Neuronal stem cell (in vitro differentiated cells): ENCODE results near the gene CEP85.
A peak's percentile ranks its signal among the peaks of the same experiment; 100 is the strongest.
"Not testable (repeated sequence)": the region's sequence is repeated elsewhere in the genome, so short reads cannot be mapped to it uniquely, and the experiment has no call there.

Experiments used
- DNase-seq: peaks from one replicate; pipeline ENCODE4 v3.0.0-alpha.2; 2013; ENCODE audit warnings: low spot score
- H2AFZ ChIP-seq: one replicate; pipeline ENCODE4 v1.6.1; 2013; ENCODE audit warnings: mild to moderate bottlenecking, low read length, inconsistent platforms
- H2AK5ac ChIP-seq: 2 replicates; pipeline ENCODE4 v1.6.1; 2013; ENCODE audit warnings: low read depth, mild to moderate bottlenecking, inconsistent platforms, low read length, moderate library complexity, mixed read lengths
- H2BK120ac ChIP-seq: 2 replicates; pipeline ENCODE4 v1.6.1; 2013; ENCODE audit warnings: low read depth, mild to moderate bottlenecking, inconsistent platforms, low read length, moderate library complexity, mixed read lengths
- H2BK12ac ChIP-seq: one replicate; pipeline ENCODE4 v1.6.1; 2013; ENCODE audit warnings: low read length, inconsistent platforms
- H2BK15ac ChIP-seq: 2 replicates; pipeline ENCODE4 v1.6.1; 2013; ENCODE audit warnings: mild to moderate bottlenecking, low read length, inconsistent platforms, mixed read lengths
- H2BK5ac ChIP-seq: one replicate; pipeline ENCODE4 v1.6.1; 2013; ENCODE audit warnings: inconsistent platforms, mild to moderate bottlenecking, low read length, moderate library complexity
- H3K14ac ChIP-seq: one replicate; pipeline ENCODE4 v1.6.1; 2013; ENCODE audit warnings: low read length, inconsistent platforms
- H3K18ac ChIP-seq: 2 replicates; pipeline ENCODE4 v1.6.1; 2013; ENCODE audit warnings: low read length, inconsistent platforms
- H3K23ac ChIP-seq: 2 replicates; pipeline ENCODE4 v1.6.1; 2013; ENCODE audit warnings: low read depth, mild to moderate bottlenecking, mixed read lengths, low read length, inconsistent platforms; ENCODE audit not compliant: poor library complexity
- H3K27ac ChIP-seq: replicated peaks from 3 replicates; pipeline ENCODE4 v1.5.1; 2013; ENCODE audit warnings: low read length, inconsistent platforms
- H3K27me3 ChIP-seq, 3 experiments: 2 replicates each; pipeline ENCODE4 v1.6.1; 2013; ENCODE audit warnings: low read length in 3 of 3, mild to moderate bottlenecking in 2 of 3, inconsistent platforms in 1 of 3, low read depth in 1 of 3, mixed read lengths in 1 of 3, moderate library complexity in 1 of 3; ENCODE audit not compliant: control insufficient read depth in 3 of 3, insufficient read depth in 3 of 3
- H3K36me3 ChIP-seq, 2 donors: replicated peaks in 1 of 2; 2 replicates each; pipeline ENCODE4 v1.6.1; 2013; ENCODE audit warnings: low read length in 2 of 2; ENCODE audit not compliant: control insufficient read depth in 2 of 2, insufficient read depth in 2 of 2
- H3K4ac ChIP-seq: 2 replicates; pipeline ENCODE4 v1.6.1; 2013; ENCODE audit warnings: inconsistent platforms, mild to moderate bottlenecking, low read length, moderate library complexity
- H3K4me1 ChIP-seq, 2 donors: 1 replicate in 1 of 2; 2 replicates in 1 of 2; pipeline ENCODE4 v1.6.1; 2013; ENCODE audit warnings: low read length in 2 of 2, low read depth in 1 of 2; ENCODE audit not compliant: control insufficient read depth in 2 of 2, insufficient read depth in 1 of 2
- H3K4me2 ChIP-seq: one replicate; pipeline ENCODE4 v1.6.1; 2013; ENCODE audit warnings: mild to moderate bottlenecking, low read length, inconsistent platforms; ENCODE audit not compliant: insufficient read depth, poor library complexity, severe bottlenecking
- H3K4me3 ChIP-seq, 2 donors: 2 replicates each; pipeline ENCODE4 v1.5.1; 2013; ENCODE audit warnings: low read length in 2 of 2, mild to moderate bottlenecking in 2 of 2, inconsistent platforms in 1 of 2, moderate library complexity in 1 of 2
- H3K79me1 ChIP-seq: one replicate; pipeline ENCODE4 v1.6.1; 2013; ENCODE audit warnings: low read depth, mild to moderate bottlenecking, inconsistent platforms, low read length, moderate library complexity
- H3K9ac ChIP-seq: one replicate; pipeline ENCODE4 v1.6.1; 2013; ENCODE audit warnings: mild to moderate bottlenecking, low read depth, low read length, inconsistent platforms; ENCODE audit not compliant: poor library complexity
- H3K9me3 ChIP-seq, 2 donors: replicated peaks in 1 of 2; 2 replicates each; pipeline versions ENCODE3 to v1.6.1; 2013; ENCODE audit warnings: low read length in 2 of 2, mild to moderate bottlenecking in 2 of 2, inconsistent platforms in 1 of 2, low read depth in 1 of 2, mixed read lengths in 1 of 2, moderate library complexity in 1 of 2; ENCODE audit not compliant: control insufficient read depth in 2 of 2, insufficient read depth in 1 of 2
- H4K8ac ChIP-seq: one replicate; pipeline ENCODE4 v1.6.1; 2013; ENCODE audit warnings: low read depth, mild to moderate bottlenecking, inconsistent platforms, low read length, moderate library complexity
- H4K91ac ChIP-seq: one replicate; pipeline ENCODE4 v1.6.1; 2013; ENCODE audit warnings: low read length, low read depth, mild to moderate bottlenecking, inconsistent platforms; ENCODE audit not compliant: poor library complexity
- WGBS, 2 donors: extraction: QIAGEN DNeasy Blood & Tissue Kit; methylation state at CpG; one replicate each; pipeline ENCODE4 v1.1.7; 2013; ENCODE audit warnings: missing lambda C conversion rate in 2 of 2, mixed read lengths in 1 of 2; ENCODE audit not compliant: insufficient read length in 2 of 2, insufficient replicate concordance in 1 of 2; ENCODE audit errors: extremely low coverage in 2 of 2; 5-methylcytosine and 5-hydroxymethylcytosine counted together

Gene CEP85

GRCh38 chr1:26290882-26291261 is 56.9 kb downstream of the CEP85 start:
- Histone ChIP-seq H3K79me1 (no peaks in the 10 kb centered on the region), H3K9me3 (no peaks in the 10 kb centered on the region), H3K27me3 (no peaks in the 10 kb centered on the region), H3K18ac (peak overlapping the region; percentile 94), H3K27ac (no peak overlapping the region), H3K4me3 (no peak overlapping the region), H2BK12ac (peak overlapping the region; percentile 49), H2BK5ac (peak overlapping the region; percentile 93), H3K4ac (no peak overlapping the region), H3K9ac (peak overlapping the region; percentile 67), H3K14ac (peak overlapping the region; percentile 76), H2AK5ac (peak overlapping the region; percentile 90), H3K36me3 (no peaks in the 10 kb centered on the region), H2AFZ (no peak overlapping the region), H3K4me2 (no peak overlapping the region), H4K8ac (peak overlapping the region; percentile 30), H3K4me1 (peaks cover 28 to 43% of the 10 kb centered on the region in 2 donors), H4K91ac (no peak overlapping the region), H2BK120ac (peak overlapping the region; percentile 96), H3K23ac (peak overlapping the region; percentile 47), H2BK15ac (peak overlapping the region; percentile 11)
- no peak for DNase-seq
- no CpG with 5 or more reads among the region's 11 CpGs for WGBS, 2 donors

DNA sequence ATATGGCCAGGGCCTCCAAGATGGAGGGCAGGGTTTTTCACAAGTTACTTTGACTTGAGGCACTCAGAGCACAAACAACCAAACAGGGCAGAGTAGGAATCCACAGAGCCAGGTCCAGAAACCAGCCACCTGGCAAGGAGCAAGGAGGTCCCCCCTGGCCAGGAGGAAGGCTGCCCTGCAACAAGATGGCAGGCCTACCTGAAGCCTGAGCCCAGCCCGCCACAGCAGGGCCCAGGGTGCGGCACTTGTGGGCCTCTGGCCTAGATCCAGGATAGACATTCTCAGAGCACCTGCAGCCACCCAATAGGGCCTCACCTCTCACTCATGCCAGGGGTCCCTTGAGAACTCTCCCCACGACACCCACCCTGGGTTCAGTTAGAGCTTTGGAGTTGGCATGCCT is 57.4 kb downstream of the CEP85 start:
- no CpG with 5 or more reads among the region's 3 CpGs for WGBS, 2 donors
- no peak overlapping the region for H3K14ac ChIP-seq
- DNase-seq, result no peak
- peak overlapping the region; percentile 93 for H2BK5ac ChIP-seq
- H3K18ac ChIP-seq, result peak overlapping the region; percentile 71
- peak overlapping the region; percentile 72 for H2BK15ac ChIP-seq
- no peak overlapping the region for H3K4me3 ChIP-seq
- H3K4me2 ChIP-seq, result no peak overlapping the region
- no peak overlapping the region for H4K91ac ChIP-seq
- no peaks in the 10 kb centered on the region for H3K79me1 ChIP-seq
- H3K27me3 ChIP-seq, result no peaks in the 10 kb centered on the region
- peak overlapping the region; percentile 55 for H3K9ac ChIP-seq
- no peak overlapping the region for H2AFZ ChIP-seq
- no peak overlapping the region for H4K8ac ChIP-seq
- H3K23ac ChIP-seq, result no peak overlapping the region
- no peak overlapping the region for H3K4ac ChIP-seq
- peaks cover 28 to 43% of the 10 kb centered on the region in 2 donors for H3K4me1 ChIP-seq
- no peaks in the 10 kb centered on the region for H3K9me3 ChIP-seq
- peak overlapping the region; percentile 90 for H2AK5ac ChIP-seq
- H3K36me3 ChIP-seq, result no peaks in the 10 kb centered on the region
- no peak overlapping the region for H3K27ac ChIP-seq
- no peak overlapping the region for H2BK120ac ChIP-seq
- H2BK12ac ChIP-seq, result peak overlapping the region; percentile 49

DNA sequence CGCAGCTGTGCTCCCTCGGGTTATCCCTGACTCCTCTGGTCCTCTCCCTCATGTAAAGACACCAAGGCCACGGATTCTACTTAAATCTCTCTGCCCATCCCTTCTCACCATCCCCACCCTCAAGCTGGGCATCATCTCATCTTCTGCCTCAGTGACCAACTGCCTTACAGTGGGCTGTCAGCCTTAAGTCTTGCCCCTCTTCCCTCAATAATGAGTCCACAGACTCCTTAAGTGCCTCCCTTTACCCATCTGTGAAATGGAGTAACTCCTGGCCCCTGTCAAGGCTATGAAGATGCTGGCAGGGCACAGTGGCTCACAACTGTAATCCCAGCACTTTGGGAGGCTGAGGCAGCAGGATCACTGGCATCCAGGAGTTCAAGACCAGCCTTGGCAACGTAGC is 57.9 kb downstream of the CEP85 start:
- no peak overlapping the region for H3K4me2 ChIP-seq
- H3K9ac ChIP-seq, result peak overlapping the region; percentile 55
- peak overlapping the region; percentile 29 for H4K8ac ChIP-seq
- H3K79me1 ChIP-seq, result no peaks in the 10 kb centered on the region
- no peak overlapping the region for H2BK5ac ChIP-seq
- H2AFZ ChIP-seq, result no peak overlapping the region
- no peaks in the 10 kb centered on the region for H3K27me3 ChIP-seq
- H3K18ac ChIP-seq, result peak overlapping the region; percentile 71
- no peak overlapping the region for H2BK12ac ChIP-seq
- no peak overlapping the region for H3K14ac ChIP-seq
- WGBS, 2 donors, result no CpG with 5 or more reads among the region's 4 CpGs
- peak overlapping the region; percentile 72 for H2BK15ac ChIP-seq
- H3K4me1 ChIP-seq, result peaks cover 28 to 42% of the 10 kb centered on the region in 2 donors
- H3K36me3 ChIP-seq, result no peaks in the 10 kb centered on the region
- DNase-seq, result no peak
- no peak overlapping the region for H4K91ac ChIP-seq
- no peaks in the 10 kb centered on the region for H3K9me3 ChIP-seq
- no peak overlapping the region for H3K4ac ChIP-seq
- H2BK120ac ChIP-seq, result no peak overlapping the region
- peak overlapping the region; percentile 90 for H2AK5ac ChIP-seq
- H3K4me3 ChIP-seq, result no peak overlapping the region
- H3K27ac ChIP-seq, result no peak overlapping the region
- no peak overlapping the region for H3K23ac ChIP-seq

GRCh38 chr1:26292735-26293134 is 58.7 kb downstream of the CEP85 start:
- H3K27me3 ChIP-seq, DNase-seq: not testable (repeated sequence)
- no CpG with 5 or more reads among the region's 5 CpGs for WGBS, 2 donors

More at GRCh38 chr1:26292735-26293134, 58.7 kb downstream of the CEP85 start:
- H3K4me3 ChIP-seq, H2BK5ac ChIP-seq, H3K4ac ChIP-seq, H4K91ac ChIP-seq, H2AFZ ChIP-seq, H3K79me1 ChIP-seq, H3K4me2 ChIP-seq, H2BK120ac ChIP-seq, H2BK12ac ChIP-seq, H2BK15ac ChIP-seq, H3K18ac ChIP-seq, H3K27ac ChIP-seq, H3K23ac ChIP-seq, H4K8ac ChIP-seq, H3K36me3 ChIP-seq, H2AK5ac ChIP-seq, H3K9me3 ChIP-seq, H3K9ac ChIP-seq, H3K14ac ChIP-seq: not testable (repeated sequence)
- peaks cover 28 to 34% of the 10 kb centered on the region in 2 donors for H3K4me1 ChIP-seq
